NCI-H2227 (cell line): ENCODE measurements around the gene CACNA1S.
A peak's percentile ranks its signal among the peaks of the same experiment; 100 is the strongest.

ENCODE experiments used
- DNase-seq: peaks from one replicate; lab custom pipeline; 2025; ENCODE audit not compliant: unreplicated experiment; lab: John Stamatoyannopoulos, UW

CACNA1S gene

GRCh38 chr1:201036188-201036842, 75.9 kb downstream of the CACNA1S start:
- peak; percentile 15 for DNase-seq

- no peak for DNase-seq
Observed at GRCh38 chr1:201034671-201035070, 77.6 kb downstream of the CACNA1S start.

GRCh38 chr1:201032408-201032807, 79.8 kb downstream of the CACNA1S start:
- no peak for DNase-seq

GRCh38 chr1:201028461-201028889, 83.8 kb downstream of the CACNA1S start:
- DNase-seq: no peak

- no peak for DNase-seq
Observed at GRCh38 chr1:201026836-201027235, 85.4 kb downstream of the CACNA1S start.

- DNase-seq: no peak
Observed at GRCh38 chr1:201026234-201026633, 86.0 kb downstream of the CACNA1S start.

GRCh38 chr1:201025571-201026002, 86.6 kb downstream of the CACNA1S start:
- peak; percentile 26 for DNase-seq

GRCh38 chr1:201024625-201024998, 87.6 kb downstream of the CACNA1S start:
- DNase-seq: no peak

- no peak for DNase-seq
Observed at GRCh38 chr1:201023920-201024624, 88.2 kb downstream of the CACNA1S start.

- DNase-seq: peak; percentile 95
Observed at GRCh38 chr1:201023517-201023902, 88.7 kb downstream of the CACNA1S start, which contains the start of gene KIF21B. KIF21B (minus strand) TSS chr1:201023714; CDS start chr1:201023383, 331 bp downstream.

- DNase-seq: peak; percentile 62
Observed at GRCh38 chr1:201022820-201023516, 89.3 kb downstream of the CACNA1S start.

GRCh38 chr1:201022493-201022819, 89.8 kb downstream of the CACNA1S start:
- DNase-seq: no peak

- no peak for DNase-seq
Observed at GRCh38 chr1:201021630-201022492, 90.4 kb downstream of the CACNA1S start.

GRCh38 chr1:201020721-201021629, 91.3 kb downstream of the CACNA1S start:
- peak; percentile 29 for DNase-seq

- no peak for DNase-seq
Observed at GRCh38 chr1:201020040-201020591, 92.1 kb downstream of the CACNA1S start.

- DNase-seq: no peak
Observed at GRCh38 chr1:201019321-201019977, 92.8 kb downstream of the CACNA1S start.

- no peak for DNase-seq
Observed at GRCh38 chr1:201017828-201018163, 94.4 kb downstream of the CACNA1S start.

- DNase-seq: no peak
Observed at GRCh38 chr1:201016943-201017827, 95.0 kb downstream of the CACNA1S start.
